B cell (primary cell): ENCODE results near the gene CATSPERZ. TPM values are rescaled to one million over a fixed set of nuclear protein-coding genes. Genes with fewer than 3 reads are reported as not detected.

ENCODE experiments used
- ATAC-seq: fragments of 200-7000 bp; cut with Tn5 transposase; one replicate; pipeline ENCODE4 v1.10.0; 2021; ENCODE audit warnings: low read depth, mild to moderate bottlenecking, moderate number of reproducible peaks, moderate library complexity
- CTCF ChIA-PET: fragments of 350-600 bp; sonication (Branson Sonifier 250); formaldehyde crosslinking; loops from one replicate; lab custom pipeline; 2021; ENCODE audit warnings: antibody characterized with exemption, inconsistent platforms; lab: Charles Lee
- POLR2A ChIA-PET: fragments of 350-600 bp; sonication (Branson Sonifier 250); formaldehyde crosslinking; loops from one replicate; lab custom pipeline; 2021; ENCODE audit warnings: antibody characterized with exemption; lab: Charles Lee
- DNase-seq: peaks from one replicate; pipeline ENCODE4 v3.0.0; 2013
- H2AFZ ChIP-seq: 2 replicates; pipeline ENCODE4 v1.6.1; 2012; ENCODE audit warnings: mild to moderate bottlenecking, low read depth, low read length; ENCODE audit not compliant: insufficient read depth, poor library complexity, severe bottlenecking
- H3K27ac ChIP-seq, 2 donors: 1 replicate in 1 of 2; 2 replicates in 1 of 2; pipeline ENCODE4 v1.5.1; 2012 to 2013; ENCODE audit warnings: low read length in 2 of 2, mild to moderate bottlenecking in 2 of 2, moderate library complexity in 1 of 2
- H3K27me3 ChIP-seq, 4 experiments: fragments of 200-600 bp in 1 of 4; sonication (generic) in 1 of 4; replicated peaks in 1 of 4; 1 replicate in 2 of 4; 2 replicates in 2 of 4; pipeline versions ENCODE4 v1.6.1 to v1.7.0; 2013 to 2016; ENCODE audit warnings: low read length in 3 of 4, mild to moderate bottlenecking in 2 of 4, mixed read lengths in 1 of 4, moderate library complexity in 1 of 4; ENCODE audit not compliant: insufficient read depth in 4 of 4, control insufficient read depth in 3 of 4; ENCODE audit errors: control extremely low read depth in 1 of 4
- H3K36me3 ChIP-seq, 2 experiments: replicated peaks in 1 of 2; 1 replicate in 1 of 2; 2 replicates in 1 of 2; pipeline versions ENCODE4 v1.6.1 to v1.7.1; 2013; ENCODE audit warnings: low read length in 1 of 2; ENCODE audit not compliant: insufficient read depth in 2 of 2, control insufficient read depth in 1 of 2; ENCODE audit errors: control extremely low read depth in 1 of 2, extremely low read depth in 1 of 2
- H3K4me1 ChIP-seq, 2 donors: fragments of 200-600 bp in 1 of 2; sonication (generic) in 1 of 2; 1 replicate in 1 of 2; 2 replicates in 1 of 2; pipeline versions ENCODE4 v1.5.1 to v1.6.1; 2013 to 2017; ENCODE audit warnings: low read length in 2 of 2; ENCODE audit not compliant: control insufficient read depth in 2 of 2, insufficient read depth in 2 of 2
- H3K4me2 ChIP-seq: replicated peaks from 2 replicates; pipeline ENCODE3; 2012; ENCODE audit warnings: mild to moderate bottlenecking, low read depth, low read length; ENCODE audit not compliant: poor library complexity, severe bottlenecking
- H3K4me3 ChIP-seq, 5 experiments: fragments of 200-600 bp in 1 of 5; sonication (generic) in 1 of 5; 1 replicate in 3 of 5; 2 replicates in 2 of 5; pipeline versions ENCODE4 v1.5.1 to v1.7.0; 2011 to 2016; ENCODE audit warnings: low read length in 4 of 5, mild to moderate bottlenecking in 4 of 5, low read depth in 2 of 5, control low read depth in 1 of 5, moderate library complexity in 1 of 5; ENCODE audit not compliant: insufficient read depth in 1 of 5; ENCODE audit errors: control extremely low read depth in 1 of 5, extremely low read depth in 1 of 5
- H3K79me2 ChIP-seq: fragments of 200-600 bp; sonication (generic); one replicate; pipeline ENCODE4 v1.6.0; 2016; ENCODE audit warnings: low read length; ENCODE audit not compliant: control insufficient read depth, insufficient read depth
- H3K9ac ChIP-seq: fragments of 200-600 bp; sonication (generic); 2 replicates; pipeline ENCODE4 v1.6.1; 2017; ENCODE audit warnings: mild to moderate bottlenecking, low read length, moderate library complexity
- H3K9me3 ChIP-seq, 3 donors: one replicate each; pipeline versions ENCODE4 v1.6.1 to v1.7.1; 2013; ENCODE audit warnings: low read length in 2 of 3; ENCODE audit not compliant: control insufficient read depth in 2 of 3, insufficient read depth in 1 of 3; ENCODE audit errors: control extremely low read depth in 1 of 3
- H4K20me1 ChIP-seq: 2 replicates; pipeline ENCODE4 v1.6.0; 2012; ENCODE audit warnings: mild to moderate bottlenecking, low read length; ENCODE audit not compliant: insufficient read depth, control insufficient read depth, poor library complexity, severe bottlenecking
- H3K27ac Mint-ChIP-seq: one replicate; pipeline ENCODE4 v1.8.0; 2021; ENCODE audit warnings: mixed read lengths
- H3K27me3 Mint-ChIP-seq: one replicate; pipeline ENCODE4 v1.8.0; 2021; ENCODE audit warnings: mixed read lengths
- H3K4me1 Mint-ChIP-seq: one replicate; pipeline ENCODE4 v1.8.0; 2021; ENCODE audit warnings: mixed read lengths
- H3K4me3 Mint-ChIP-seq: one replicate; pipeline ENCODE4 v1.8.0; 2021; ENCODE audit warnings: mixed read lengths
- H3K9me3 Mint-ChIP-seq: one replicate; pipeline ENCODE4 v1.8.0; 2022; ENCODE audit warnings: mixed read lengths; ENCODE audit not compliant: insufficient read depth
- EZH2 ChIP-seq: IDR thresholded peaks from 2 replicates; pipeline ENCODE4 v1.6.1; 2012; ENCODE audit warnings: borderline replicate concordance, low read depth, mild to moderate bottlenecking, moderate library complexity, low read length; ENCODE audit not compliant: insufficient read depth, poor library complexity, severe bottlenecking
- WGBS: methylation state at CpG from one replicate; pipeline ENCODE4 v1.1.5; 2013; ENCODE audit warnings: missing lambda C conversion rate; ENCODE audit not compliant: insufficient coverage; 5-methylcytosine and 5-hydroxymethylcytosine counted together
- intact Hi-C: fragments of 100-400 bp; cut with micrococcal nuclease; formaldehyde crosslinking; loops from one replicate; pipeline ENCODE4 v1.10.0; 2022
- polyA plus RNA-seq: library from polyadenylated mRNA; depleted of rRNA; stranded (reverse); fragments of >200 nt; gene quantifications from 2 replicates; pipeline ENCODE4 v1.2.3, GENCODE V29; 2012
- total RNA-seq, 2 donors: library from RNA; stranded (reverse); fragments of 120-200 nt in 1 of 2; gene quantifications; 1 replicate in 1 of 2; 2 replicates in 1 of 2; pipeline versions ENCODE4 v1.2.3 to v1.2.4, GENCODE V29; 2013 to 2022
- TF ChIP-seq, protein P1 (sequence below): fragments of 200-600 bp; IDR thresholded peaks from one replicate; pipeline ENCODE4 v1.8.0; 2022; ENCODE audit warnings: antibody characterized with exemption, mild to moderate bottlenecking

The CATSPERZ gene
- total and polyA plus RNA-seq, 2 donors (not counting 1 experiment from before 2014, with no cell fraction given) = 0.39 TPM; not detected in 1

DNA sequence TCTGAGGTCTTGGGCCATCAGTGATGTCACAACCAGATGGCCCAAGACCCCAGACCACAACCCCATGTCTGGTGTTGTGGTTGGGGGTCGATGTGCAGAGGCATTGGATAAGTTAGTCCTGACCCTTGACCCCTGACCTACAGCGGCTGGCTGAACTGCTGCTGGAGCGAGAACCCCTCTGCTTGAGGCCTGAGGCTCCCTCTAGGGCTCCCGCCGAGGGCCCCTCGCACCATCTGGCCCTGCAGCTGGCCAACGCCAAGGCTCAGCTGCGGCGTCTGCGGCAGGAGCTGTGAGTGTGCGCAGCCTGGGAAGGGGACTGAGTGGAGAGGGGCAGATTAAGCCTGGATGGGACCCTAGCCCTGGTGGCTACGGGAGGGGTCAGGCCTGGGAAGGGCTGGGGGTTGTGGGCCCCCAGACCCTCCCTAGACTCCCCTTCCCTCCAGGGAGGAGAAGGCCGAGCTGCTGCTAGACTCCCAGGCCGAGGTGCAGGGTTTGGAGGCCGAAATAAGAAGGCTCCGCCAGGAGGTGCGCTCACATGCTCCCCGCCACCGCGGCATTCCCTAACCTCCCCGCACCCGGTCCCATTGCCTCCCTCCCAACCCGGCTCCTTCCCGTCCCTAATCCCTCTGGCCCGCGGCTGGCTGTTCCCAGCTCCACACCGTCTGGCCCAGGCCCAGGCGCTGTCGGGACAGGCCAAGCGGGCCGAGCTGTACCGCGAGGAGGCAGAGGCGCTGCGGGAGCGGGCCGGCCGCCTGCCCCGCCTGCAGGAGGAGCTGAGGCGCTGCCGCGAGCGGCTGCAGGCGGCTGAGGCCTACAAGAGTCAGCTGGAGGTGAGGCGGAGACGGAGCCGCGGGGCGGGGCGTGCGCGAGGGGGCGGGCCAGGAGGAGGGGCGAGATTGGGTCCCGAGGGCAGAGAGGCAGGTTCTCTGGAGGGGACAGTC, 42.0 kb downstream of the CATSPERZ start:
- Histone ChIP-seq H3K36me3 (peaks cover 4 to 46% of the 10 kb centered on the region in 2 experiments), H3K4me1 (peaks cover 30 to 39% of the 10 kb centered on the region in 2 donors), H3K9ac (no peak overlapping the region), H3K79me2 (peaks cover 36% of the 10 kb centered on the region), H3K27me3 (no peaks in the 10 kb centered on the region), H3K27ac (peak overlapping the region in 1 of 2 donors; percentile 12), H3K9me3 (no peaks in the 10 kb centered on the region), H3K4me2 (peak overlapping the region; percentile 98), H4K20me1 (peaks cover 51% of the 10 kb centered on the region), H3K4me3 (peak overlapping the region in 2 of 5 experiments; percentile 15 to 19), H2AFZ (no peak overlapping the region)
- DNase-seq (peak; percentile 88), ATAC-seq (peak; percentile 46)
- POLR2A ChIA-PET = interaction anchor here (1.1 to 3.4 kb wide), 2 partner anchors 25 to 71 kb away, joined by 3 to 50 read pairs; partner anchors contain the start of genes PRDX5 and TRMT112
- peaks cover 50% of the 10 kb centered on the region for H3K4me1 Mint-ChIP-seq
- H3K9me3 Mint-ChIP-seq = no peaks in the 10 kb centered on the region
- 36% methylated on average over 50 of the region's 55 CpGs for WGBS
- TF ChIP-seq EZH2 = no peak
- TF ChIP-seq, protein P1, sequence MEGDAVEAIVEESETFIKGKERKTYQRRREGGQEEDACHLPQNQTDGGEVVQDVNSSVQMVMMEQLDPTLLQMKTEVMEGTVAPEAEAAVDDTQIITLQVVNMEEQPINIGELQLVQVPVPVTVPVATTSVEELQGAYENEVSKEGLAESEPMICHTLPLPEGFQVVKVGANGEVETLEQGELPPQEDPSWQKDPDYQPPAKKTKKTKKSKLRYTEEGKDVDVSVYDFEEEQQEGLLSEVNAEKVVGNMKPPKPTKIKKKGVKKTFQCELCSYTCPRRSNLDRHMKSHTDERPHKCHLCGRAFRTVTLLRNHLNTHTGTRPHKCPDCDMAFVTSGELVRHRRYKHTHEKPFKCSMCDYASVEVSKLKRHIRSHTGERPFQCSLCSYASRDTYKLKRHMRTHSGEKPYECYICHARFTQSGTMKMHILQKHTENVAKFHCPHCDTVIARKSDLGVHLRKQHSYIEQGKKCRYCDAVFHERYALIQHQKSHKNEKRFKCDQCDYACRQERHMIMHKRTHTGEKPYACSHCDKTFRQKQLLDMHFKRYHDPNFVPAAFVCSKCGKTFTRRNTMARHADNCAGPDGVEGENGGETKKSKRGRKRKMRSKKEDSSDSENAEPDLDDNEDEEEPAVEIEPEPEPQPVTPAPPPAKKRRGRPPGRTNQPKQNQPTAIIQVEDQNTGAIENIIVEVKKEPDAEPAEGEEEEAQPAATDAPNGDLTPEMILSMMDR = peak; percentile 43
- H3K27ac Mint-ChIP-seq = no peak overlapping the region
- H3K4me3 Mint-ChIP-seq = peak overlapping the region; percentile 89
- intact Hi-C loops = no loop called here
- H3K27me3 Mint-ChIP-seq = no peaks in the 10 kb centered on the region
- CTCF ChIA-PET = interaction anchor here (1.1 to 5.5 kb wide), 9 partner anchors 10 to 147 kb away, joined by 3 to 63 read pairs (median 4); partner anchors contain the start of genes PRDX5, RPS6KA4 and TRMT112
